ENCODE results near the gene ASIC2.

The ASIC2 gene

GRCh38 chr17:33273743-33274410, 19.2 kb downstream of the ASIC2 start:
- Histone ChIP-seq H3K9me3 (replicated peaks in 1 of 2; ENCODE audit: control insufficient read depth in 2 of 2, insufficient read depth in 1 of 2, low read depth in 1 of 2, low read length in 2 of 2) (no peaks in the 10 kb centered on the region), H2AFZ (ENCODE audit: low read length) (no peak overlapping the region), H3K14ac (ENCODE audit: low read length) (no peak overlapping the region), H2BK15ac (ENCODE audit: low read length) (no peak overlapping the region), H3K79me1 (ENCODE audit: low read depth, low read length) (no peaks in the 10 kb centered on the region), H2BK120ac (ENCODE audit: low read depth, low read length) (no peak overlapping the region), H4K8ac (ENCODE audit: low read depth, low read length) (no peak overlapping the region), H3K9ac (ENCODE audit: low read depth, low read length, poor library complexity) (no peak overlapping the region), H2AK5ac (ENCODE audit: low read depth, low read length) (no peak overlapping the region), H3K23ac (ENCODE audit: low read depth, low read length, poor library complexity) (no peak overlapping the region), H3K4me3 (ENCODE audit: low read length in 2 of 2) (no peak overlapping the region), H2BK12ac (ENCODE audit: low read length) (no peak overlapping the region), H3K4ac (ENCODE audit: low read length) (no peak overlapping the region), H3K18ac (ENCODE audit: low read length) (no peak overlapping the region), H3K27ac (replicated peaks; ENCODE audit: low read length) (no peak overlapping the region), H3K4me2 (ENCODE audit: insufficient read depth, low read length, poor library complexity, severe bottlenecking) (no peak overlapping the region), H3K27me3 (ENCODE audit: control insufficient read depth in 3 of 3, insufficient read depth in 3 of 3, low read depth in 1 of 3, low read length in 3 of 3) (no peaks in the 10 kb centered on the region), H3K4me1 (ENCODE audit: control insufficient read depth in 2 of 2, insufficient read depth in 1 of 2, low read depth in 1 of 2, low read length in 2 of 2) (peaks cover 0 to 12% of the 10 kb centered on the region in 2 donors), H4K91ac (ENCODE audit: low read depth, low read length, poor library complexity) (no peak overlapping the region), H3K36me3 (replicated peaks in 1 of 2; ENCODE audit: control insufficient read depth in 2 of 2, insufficient read depth in 2 of 2, low read length in 2 of 2) (no peaks in the 10 kb centered on the region), H2BK5ac (ENCODE audit: low read length) (no peak overlapping the region)
- DNase-seq (ENCODE audit: low spot score): no peak
- no CpG with 5 or more reads among the region's 3 CpGs for WGBS, 2 donors (ENCODE audit: extremely low coverage in 2 of 2, insufficient read length in 2 of 2, insufficient replicate concordance in 1 of 2)

- H3K79me1 ChIP-seq (ENCODE audit: low read depth, low read length): no peaks in the 10 kb centered on the region
- H3K9ac ChIP-seq (ENCODE audit: low read depth, low read length, poor library complexity): no peak overlapping the region
- WGBS, 2 donors (ENCODE audit: extremely low coverage in 2 of 2, insufficient read length in 2 of 2, insufficient replicate concordance in 1 of 2): no CpG with 5 or more reads among the region's 2 CpGs
- no peak overlapping the region for H2BK120ac ChIP-seq (ENCODE audit: low read depth, low read length)
- no peak overlapping the region for H4K91ac ChIP-seq (ENCODE audit: low read depth, low read length, poor library complexity)
- no peaks in the 10 kb centered on the region for H3K27me3 ChIP-seq (ENCODE audit: control insufficient read depth in 3 of 3, insufficient read depth in 3 of 3, low read depth in 1 of 3, low read length in 3 of 3)
- peaks cover 0 to 10% of the 10 kb centered on the region in 2 donors for H3K4me1 ChIP-seq (ENCODE audit: control insufficient read depth in 2 of 2, insufficient read depth in 1 of 2, low read depth in 1 of 2, low read length in 2 of 2)
- no peak overlapping the region for H2AK5ac ChIP-seq (ENCODE audit: low read depth, low read length)
- DNase-seq (ENCODE audit: low spot score): no peak
- no peak overlapping the region for H4K8ac ChIP-seq (ENCODE audit: low read depth, low read length)
- H2AFZ ChIP-seq (ENCODE audit: low read length): no peak overlapping the region
- no peak overlapping the region for H3K4me2 ChIP-seq (ENCODE audit: insufficient read depth, low read length, poor library complexity, severe bottlenecking)
- no peaks in the 10 kb centered on the region for H3K36me3 ChIP-seq (replicated peaks in 1 of 2; ENCODE audit: control insufficient read depth in 2 of 2, insufficient read depth in 2 of 2, low read length in 2 of 2)
- H3K27ac ChIP-seq (replicated peaks; ENCODE audit: low read length): no peak overlapping the region
- H3K18ac ChIP-seq (ENCODE audit: low read length): no peak overlapping the region
- H2BK15ac ChIP-seq (ENCODE audit: low read length): no peak overlapping the region
- H3K4ac ChIP-seq (ENCODE audit: low read length): no peak overlapping the region
- H3K4me3 ChIP-seq (ENCODE audit: low read length in 2 of 2): no peak overlapping the region
- no peak overlapping the region for H3K23ac ChIP-seq (ENCODE audit: low read depth, low read length, poor library complexity)
- no peak overlapping the region for H3K14ac ChIP-seq (ENCODE audit: low read length)
- H3K9me3 ChIP-seq (replicated peaks in 1 of 2; ENCODE audit: control insufficient read depth in 2 of 2, insufficient read depth in 1 of 2, low read depth in 1 of 2, low read length in 2 of 2): no peaks in the 10 kb centered on the region
- H2BK12ac ChIP-seq (ENCODE audit: low read length): no peak overlapping the region
- no peak overlapping the region for H2BK5ac ChIP-seq (ENCODE audit: low read length)
Observed at GRCh38 chr17:33273271-33273670, 19.8 kb downstream of the ASIC2 start.

GRCh38 chr17:33272438-33272837, 20.7 kb downstream of the ASIC2 start:
- Histone ChIP-seq H2AK5ac (ENCODE audit: low read depth, low read length) (no peak overlapping the region), H3K23ac (ENCODE audit: low read depth, low read length, poor library complexity) (no peak overlapping the region), H3K79me1 (ENCODE audit: low read depth, low read length) (no peaks in the 10 kb centered on the region), H3K9me3 (replicated peaks in 1 of 2; ENCODE audit: control insufficient read depth in 2 of 2, insufficient read depth in 1 of 2, low read depth in 1 of 2, low read length in 2 of 2) (no peaks in the 10 kb centered on the region), H2BK15ac (ENCODE audit: low read length) (no peak overlapping the region), H3K4me1 (ENCODE audit: control insufficient read depth in 2 of 2, insufficient read depth in 1 of 2, low read depth in 1 of 2, low read length in 2 of 2) (peaks cover 0 to 6% of the 10 kb centered on the region in 2 donors), H2AFZ (ENCODE audit: low read length) (no peak overlapping the region), H4K91ac (ENCODE audit: low read depth, low read length, poor library complexity) (no peak overlapping the region), H2BK5ac (ENCODE audit: low read length) (no peak overlapping the region), H3K4ac (ENCODE audit: low read length) (no peak overlapping the region), H3K9ac (ENCODE audit: low read depth, low read length, poor library complexity) (no peak overlapping the region), H3K4me2 (ENCODE audit: insufficient read depth, low read length, poor library complexity, severe bottlenecking) (no peak overlapping the region), H3K27ac (replicated peaks; ENCODE audit: low read length) (no peak overlapping the region), H4K8ac (ENCODE audit: low read depth, low read length) (no peak overlapping the region), H3K14ac (ENCODE audit: low read length) (no peak overlapping the region), H3K18ac (ENCODE audit: low read length) (no peak overlapping the region), H3K36me3 (replicated peaks in 1 of 2; ENCODE audit: control insufficient read depth in 2 of 2, insufficient read depth in 2 of 2, low read length in 2 of 2) (no peaks in the 10 kb centered on the region), H2BK12ac (ENCODE audit: low read length) (no peak overlapping the region), H3K27me3 (ENCODE audit: control insufficient read depth in 3 of 3, insufficient read depth in 3 of 3, low read depth in 1 of 3, low read length in 3 of 3) (no peaks in the 10 kb centered on the region), H2BK120ac (ENCODE audit: low read depth, low read length) (no peak overlapping the region), H3K4me3 (ENCODE audit: low read length in 2 of 2) (no peak overlapping the region)
- DNase-seq (ENCODE audit: low spot score): no peak
- no CpG with 5 or more reads among the region's 2 CpGs for WGBS, 2 donors (ENCODE audit: extremely low coverage in 2 of 2, insufficient read length in 2 of 2, insufficient replicate concordance in 1 of 2)

GRCh38 chr17:33269337-33270060, 23.6 kb downstream of the ASIC2 start:
- H3K27ac ChIP-seq (replicated peaks; ENCODE audit: low read length): no peak overlapping the region
- no peaks in the 10 kb centered on the region for H3K27me3 ChIP-seq (ENCODE audit: control insufficient read depth in 3 of 3, insufficient read depth in 3 of 3, low read depth in 1 of 3, low read length in 3 of 3)
- no peaks in the 10 kb centered on the region for H3K4me1 ChIP-seq (ENCODE audit: control insufficient read depth in 2 of 2, insufficient read depth in 1 of 2, low read depth in 1 of 2, low read length in 2 of 2)
- H3K4me3 ChIP-seq (ENCODE audit: low read length in 2 of 2): no peak overlapping the region
- no peaks in the 10 kb centered on the region for H3K9me3 ChIP-seq (replicated peaks in 1 of 2; ENCODE audit: control insufficient read depth in 2 of 2, insufficient read depth in 1 of 2, low read depth in 1 of 2, low read length in 2 of 2)
- no peaks in the 10 kb centered on the region for H3K79me1 ChIP-seq (ENCODE audit: low read depth, low read length)
- no peak overlapping the region for H2AFZ ChIP-seq (ENCODE audit: low read length)
- no peak overlapping the region for H4K8ac ChIP-seq (ENCODE audit: low read depth, low read length)
- H2BK5ac ChIP-seq (ENCODE audit: low read length): no peak overlapping the region
- no peak overlapping the region for H3K4ac ChIP-seq (ENCODE audit: low read length)
- DNase-seq (ENCODE audit: low spot score): no peak
- no peak overlapping the region for H2AK5ac ChIP-seq (ENCODE audit: low read depth, low read length)
- WGBS, 2 donors (ENCODE audit: extremely low coverage in 2 of 2, insufficient read length in 2 of 2, insufficient replicate concordance in 1 of 2): no CpG with 5 or more reads among the region's 2 CpGs
- no peaks in the 10 kb centered on the region for H3K36me3 ChIP-seq (replicated peaks in 1 of 2; ENCODE audit: control insufficient read depth in 2 of 2, insufficient read depth in 2 of 2, low read length in 2 of 2)
- H4K91ac ChIP-seq (ENCODE audit: low read depth, low read length, poor library complexity): no peak overlapping the region
- H3K18ac ChIP-seq (ENCODE audit: low read length): no peak overlapping the region
- no peak overlapping the region for H2BK12ac ChIP-seq (ENCODE audit: low read length)
- no peak overlapping the region for H3K9ac ChIP-seq (ENCODE audit: low read depth, low read length, poor library complexity)
- no peak overlapping the region for H3K4me2 ChIP-seq (ENCODE audit: insufficient read depth, low read length, poor library complexity, severe bottlenecking)
- H2BK120ac ChIP-seq (ENCODE audit: low read depth, low read length): no peak overlapping the region
- H3K14ac ChIP-seq (ENCODE audit: low read length): no peak overlapping the region
- H2BK15ac ChIP-seq (ENCODE audit: low read length): no peak overlapping the region
- H3K23ac ChIP-seq (ENCODE audit: low read depth, low read length, poor library complexity): no peak overlapping the region

All from neuronal stem cell (in vitro differentiated cells).